ENCODE data around the gene ANKS1B.

ANKS1B gene

GRCh38 chr12:99212275-99212674, 772.5 kb downstream of the ANKS1B start:
- H3K9me3 ChIP-seq, result no peaks in the 10 kb centered on the region; the same call in 1 of the 2 replicates
- no peak for TF ChIP-seq CTCF (IDR thresholded peaks at IDR 0.05; ENCODE audit: low read depth, low read length)
- DNase-seq, result no peak
- H3K36me3 ChIP-seq, result no peaks in the 10 kb centered on the region
- H3K27me3 ChIP-seq, result no peaks in the 10 kb centered on the region; the same call in 1 of the 2 replicates
- H3K4me3 ChIP-seq (ENCODE audit: low read depth, low read length), result no peak overlapping the region
- H3K4me1 ChIP-seq, result no peaks in the 10 kb centered on the region

DNA sequence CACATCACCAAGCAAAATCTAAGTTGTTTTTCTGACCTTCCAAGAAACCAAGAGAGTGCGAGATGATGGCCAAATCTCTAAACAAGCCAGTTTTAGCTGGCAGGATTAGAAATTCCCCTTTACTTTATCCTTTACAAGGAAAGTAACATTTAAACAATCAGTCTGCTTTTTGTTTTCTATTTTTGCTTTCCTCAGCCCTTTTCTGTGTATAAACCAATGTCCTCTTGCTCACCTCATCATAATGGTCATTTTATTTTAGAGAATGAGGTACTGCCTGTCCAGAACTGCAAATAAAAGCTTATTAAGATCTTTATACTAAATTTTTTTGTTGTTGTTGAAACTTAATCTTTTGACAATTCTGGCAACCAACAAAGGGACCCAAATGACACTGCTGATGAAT, 779.6 kb downstream of the ANKS1B start:
- TF ChIP-seq CTCF (IDR thresholded peaks at IDR 0.05; ENCODE audit: low read depth, low read length), result no peak
- H3K27me3 ChIP-seq, result no peaks in the 10 kb centered on the region
- no peaks in the 10 kb centered on the region; the same call in 1 of the 2 replicates for H3K9me3 ChIP-seq
- no peaks in the 10 kb centered on the region for H3K36me3 ChIP-seq
- DNase-seq, result no peak
- H3K4me3 ChIP-seq (ENCODE audit: low read depth, low read length), result no peak overlapping the region
- no peaks in the 10 kb centered on the region for H3K4me1 ChIP-seq

DNA sequence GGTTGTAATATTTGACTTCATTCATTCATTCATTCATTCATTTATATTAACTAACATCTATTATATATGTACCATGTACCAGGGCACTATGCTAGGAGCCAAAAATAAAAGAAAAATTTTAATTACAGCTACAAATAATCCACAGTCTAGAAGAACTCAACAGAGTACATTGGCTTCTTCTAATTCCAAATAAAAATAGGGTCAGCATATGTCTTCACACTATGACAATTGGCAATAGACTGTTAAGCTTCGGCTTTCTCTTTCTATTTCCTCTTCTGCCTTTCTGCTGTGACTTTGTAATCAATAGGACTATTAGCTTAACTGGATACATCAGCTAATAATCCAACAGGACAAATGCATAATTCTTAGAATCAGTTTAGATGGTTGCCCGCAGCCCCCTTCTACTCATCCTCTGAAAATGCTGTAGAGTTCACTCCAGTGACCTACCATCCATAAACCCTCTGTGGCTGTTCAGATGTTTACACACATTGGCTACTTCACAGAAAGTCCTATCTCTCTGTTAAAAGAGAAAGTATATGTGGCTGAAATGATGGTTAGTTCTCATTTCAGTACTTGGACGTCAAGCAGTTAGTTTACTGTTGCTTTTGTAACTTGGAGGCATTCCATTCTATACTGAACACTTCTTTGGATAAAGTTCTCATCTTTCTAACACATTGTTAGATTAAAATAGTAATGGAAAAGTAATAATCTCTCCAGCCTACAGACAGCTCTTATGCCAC, 782.7 kb downstream of the ANKS1B start:
- DNase-seq, result no peak
- H3K9me3 ChIP-seq, result no peaks in the 10 kb centered on the region; the same call in 1 of the 2 replicates
- no peaks in the 10 kb centered on the region for H3K27me3 ChIP-seq
- no peaks in the 10 kb centered on the region for H3K36me3 ChIP-seq
- no peak for TF ChIP-seq CTCF (IDR thresholded peaks at IDR 0.05; ENCODE audit: low read depth, low read length)
- no peaks in the 10 kb centered on the region for H3K4me1 ChIP-seq
- H3K4me3 ChIP-seq (ENCODE audit: low read depth, low read length), result no peak overlapping the region

DNA sequence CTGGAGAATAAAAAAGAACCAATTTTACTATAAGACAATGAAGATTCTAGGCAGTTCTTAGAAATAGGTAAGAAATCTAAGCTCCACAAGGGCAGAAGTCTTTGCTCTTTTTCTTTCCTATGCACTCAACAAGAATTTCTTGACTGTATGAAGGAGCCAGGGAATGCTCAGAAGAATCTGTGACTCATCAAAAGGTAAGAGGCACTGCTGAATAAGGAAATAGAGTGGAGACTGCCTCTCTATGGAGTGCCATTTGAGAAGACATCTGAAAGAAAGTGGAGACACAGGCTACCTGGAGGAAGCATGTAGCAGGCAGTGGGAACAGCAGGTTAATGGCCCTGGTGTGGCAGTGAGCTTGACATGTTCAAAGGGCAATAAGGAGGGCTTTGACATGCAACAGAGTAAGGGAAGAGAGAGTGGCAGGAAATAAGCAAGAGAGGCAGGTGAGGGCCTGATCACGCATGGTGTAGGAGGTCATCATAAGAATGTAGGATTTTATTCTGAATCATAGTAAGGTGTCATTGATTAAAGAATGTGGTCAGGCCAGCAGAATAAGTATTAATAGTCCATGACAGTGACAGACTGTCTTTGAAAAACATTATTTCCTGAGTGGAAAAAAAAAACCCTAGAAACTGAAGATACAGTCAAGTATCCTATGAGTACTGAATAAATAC, 783.9 kb downstream of the ANKS1B start:
- Histone ChIP-seq H3K27me3 (no peaks in the 10 kb centered on the region), H3K36me3 (no peaks in the 10 kb centered on the region), H3K4me3 (ENCODE audit: low read depth, low read length) (no peak overlapping the region), H3K9me3 (no peaks in the 10 kb centered on the region; the same call in 1 of the 2 replicates), H3K4me1 (no peaks in the 10 kb centered on the region)
- no peak for DNase-seq
- TF ChIP-seq CTCF (IDR thresholded peaks at IDR 0.05; ENCODE audit: low read depth, low read length), result no peak

- Histone ChIP-seq H3K36me3 (no peaks in the 10 kb centered on the region), H3K27me3 (no peaks in the 10 kb centered on the region), H3K4me1 (no peaks in the 10 kb centered on the region), H3K9me3 (no peaks in the 10 kb centered on the region), H3K4me3 (ENCODE audit: low read depth, low read length) (no peak overlapping the region)
- TF ChIP-seq CTCF (IDR thresholded peaks at IDR 0.05; ENCODE audit: low read depth, low read length), result no peak
- no peak for DNase-seq
Measured at GRCh38 chr12:99195474-99195873, 789.3 kb downstream of the ANKS1B start.

- Histone ChIP-seq H3K4me3 (ENCODE audit: low read depth, low read length) (no peak overlapping the region), H3K27me3 (no peaks in the 10 kb centered on the region), H3K9me3 (no peaks in the 10 kb centered on the region), H3K4me1 (no peaks in the 10 kb centered on the region), H3K36me3 (no peaks in the 10 kb centered on the region)
- DNase-seq, result no peak
- no peak for TF ChIP-seq CTCF (IDR thresholded peaks at IDR 0.05; ENCODE audit: low read depth, low read length)
Measured at GRCh38 chr12:99192489-99192888, 792.2 kb downstream of the ANKS1B start.
